WTC11 (cell line): Measurements from ENCODE around the gene TAF3. TPM values are rescaled to one million over a fixed set of nuclear protein-coding genes. Genes with fewer than 3 reads are reported as not detected.

Source experiments
- ATAC-seq: fragments of 200-7000 bp; cut with Tn5 transposase; 2 replicates; pipeline ENCODE4 v1.10.0; 2021; ENCODE audit warnings: mild to moderate bottlenecking, moderate library complexity
- CTCF ChIA-PET: fragments of 300-600 bp; sonication (Branson Sonifier 250); formaldehyde crosslinking; loops from one replicate; lab custom pipeline; 2021; ENCODE audit warnings: antibody characterized with exemption; lab: Charles Lee
- POLR2A ChIA-PET: fragments of 350-600 bp; sonication (Branson Sonifier 250); formaldehyde crosslinking; loops from one replicate; lab custom pipeline; 2021; ENCODE audit warnings: antibody characterized with exemption; lab: Charles Lee
- DNase-seq: peaks from one replicate; pipeline ENCODE4 v3.0.0; 2021; ENCODE audit warnings: low spot score
- H3K27ac Mint-ChIP-seq: 2 replicates; pipeline ENCODE4 v1.8.0; 2021; ENCODE audit warnings: mixed read lengths
- H3K27me3 Mint-ChIP-seq: 2 replicates; pipeline ENCODE4 v1.8.0; 2021; ENCODE audit warnings: low read depth, mild to moderate bottlenecking, moderate library complexity, mixed read lengths
- H3K36me3 Mint-ChIP-seq: 2 replicates; pipeline ENCODE4 v1.8.0; 2021; ENCODE audit warnings: mixed read lengths
- H3K4me1 Mint-ChIP-seq: 2 replicates; pipeline ENCODE4 v1.8.0; 2022; ENCODE audit warnings: mixed read lengths
- H3K4me3 Mint-ChIP-seq: 2 replicates; pipeline ENCODE4 v1.8.0; 2021; ENCODE audit warnings: mild to moderate bottlenecking, moderate library complexity, mixed read lengths
- H3K9me3 Mint-ChIP-seq: 2 replicates; pipeline ENCODE4 v1.8.0; 2021; ENCODE audit warnings: mixed read lengths
- ELF4 ChIP-seq: sonication (generic); formaldehyde crosslinking; IDR thresholded peaks from 2 replicates; pipeline ENCODE4 v1.8.1; 2022; ENCODE audit warnings: low read depth, mild to moderate bottlenecking, moderate library complexity, missing genetic modification reagents
- FOXP1 ChIP-seq: sonication (generic); formaldehyde crosslinking; IDR thresholded peaks from 2 replicates; pipeline ENCODE4 v1.8.0; 2022; ENCODE audit warnings: missing genetic modification reagents, mild to moderate bottlenecking, moderate library complexity, borderline replicate concordance
- KAT7 ChIP-seq: sonication (generic); formaldehyde crosslinking; IDR thresholded peaks from 2 replicates; pipeline ENCODE4 v1.8.1; 2023; ENCODE audit warnings: missing genetic modification reagents, mild to moderate bottlenecking, borderline replicate concordance
- NFE2L1 ChIP-seq: sonication (generic); formaldehyde crosslinking; IDR thresholded peaks from 2 replicates; pipeline ENCODE4 v1.8.1; 2023; ENCODE audit warnings: missing genetic modification reagents
- PRRX2 ChIP-seq: fragments of 250-450 bp; sonication (Bioruptor Pico); IDR thresholded peaks from 2 replicates; pipeline ENCODE4 v1.8.0; 2021; ENCODE audit warnings: mild to moderate bottlenecking
- RELA ChIP-seq: sonication (generic); formaldehyde crosslinking; IDR thresholded peaks from 2 replicates; pipeline ENCODE4 v1.8.1; 2022; ENCODE audit warnings: missing genetic modification reagents, mild to moderate bottlenecking, borderline replicate concordance
- RORB ChIP-seq: fragments of 250-450 bp; sonication (Bioruptor Pico); IDR thresholded peaks from 2 replicates; pipeline ENCODE4 v1.9.0; 2021; ENCODE audit warnings: mild to moderate bottlenecking
- SOX15 ChIP-seq: fragments of 250-450 bp; sonication (Bioruptor Pico); IDR thresholded peaks from 2 replicates; pipeline ENCODE4 v1.9.0; 2021; ENCODE audit warnings: mild to moderate bottlenecking
- USF1 ChIP-seq: sonication (generic); formaldehyde crosslinking; IDR thresholded peaks from 2 replicates; pipeline ENCODE4 v1.8.0; 2022; ENCODE audit warnings: mild to moderate bottlenecking, missing genetic modification reagents
- USF2 ChIP-seq: sonication (generic); formaldehyde crosslinking; IDR thresholded peaks from 2 replicates; pipeline ENCODE4 v1.8.1; 2023; ENCODE audit warnings: mild to moderate bottlenecking, missing genetic modification reagents, moderate library complexity
- ZBTB43 ChIP-seq: sonication (generic); formaldehyde crosslinking; IDR thresholded peaks from 2 replicates; pipeline ENCODE4 v1.8.1; 2023; ENCODE audit warnings: mild to moderate bottlenecking, missing genetic modification reagents
- ZNF219 ChIP-seq: sonication (generic); formaldehyde crosslinking; IDR thresholded peaks from 2 replicates; pipeline ENCODE4 v1.8.0; 2023; ENCODE audit warnings: missing genetic modification reagents, mild to moderate bottlenecking, borderline replicate concordance
- ZNF232 ChIP-seq: sonication (generic); formaldehyde crosslinking; IDR thresholded peaks from 2 replicates; pipeline ENCODE4 v1.8.0; 2022; ENCODE audit warnings: mild to moderate bottlenecking, missing genetic modification reagents
- ZNF263 ChIP-seq: sonication (generic); formaldehyde crosslinking; IDR thresholded peaks from 2 replicates; pipeline ENCODE4 v1.8.1; 2022; ENCODE audit warnings: low read depth, mild to moderate bottlenecking, moderate library complexity, missing genetic modification reagents
- ZNF396 ChIP-seq: fragments of 250-450 bp; sonication (Bioruptor Pico); IDR thresholded peaks from 2 replicates; pipeline ENCODE4 v1.8.0; 2021; ENCODE audit warnings: mild to moderate bottlenecking, moderate library complexity, borderline replicate concordance
- total RNA-seq: library from RNA; stranded (reverse); gene quantifications from 3 replicates; pipeline ENCODE4 v1.2.3, GENCODE V29; 2021
- TF ChIP-seq, protein P1 (sequence below): sonication (generic); formaldehyde crosslinking; conservative IDR thresholded peaks from 2 replicates; pipeline ENCODE4 v1.8.1; 2023; ENCODE audit warnings: mild to moderate bottlenecking, low read depth, missing genetic modification reagents, moderate library complexity
- TF ChIP-seq, protein P2 (sequence below): fragments of 250-450 bp; sonication (Bioruptor Pico); IDR thresholded peaks from 2 replicates; pipeline ENCODE4 v1.9.0; 2021; ENCODE audit warnings: mild to moderate bottlenecking, borderline replicate concordance
- TF ChIP-seq, protein P3 (sequence below): fragments of 250-450 bp; sonication (Bioruptor Pico); IDR thresholded peaks from 2 replicates; pipeline ENCODE4 v1.9.0; 2021; ENCODE audit warnings: mild to moderate bottlenecking
- TF ChIP-seq, protein P4 (sequence below): sonication (generic); formaldehyde crosslinking; IDR thresholded peaks from 2 replicates; pipeline ENCODE4 v1.8.1; 2023; ENCODE audit warnings: mild to moderate bottlenecking, missing genetic modification reagents
- TF ChIP-seq, protein P5 (sequence below): fragments of 250-450 bp; sonication (Bioruptor Pico); IDR thresholded peaks from 2 replicates; pipeline ENCODE4 v1.9.0; 2021; ENCODE audit warnings: moderate library complexity, mild to moderate bottlenecking, inconsistent platforms, borderline replicate concordance

The TAF3 gene
- total RNA-seq, 1 experiment from 2014 or later: 8.9 TPM

DNA sequence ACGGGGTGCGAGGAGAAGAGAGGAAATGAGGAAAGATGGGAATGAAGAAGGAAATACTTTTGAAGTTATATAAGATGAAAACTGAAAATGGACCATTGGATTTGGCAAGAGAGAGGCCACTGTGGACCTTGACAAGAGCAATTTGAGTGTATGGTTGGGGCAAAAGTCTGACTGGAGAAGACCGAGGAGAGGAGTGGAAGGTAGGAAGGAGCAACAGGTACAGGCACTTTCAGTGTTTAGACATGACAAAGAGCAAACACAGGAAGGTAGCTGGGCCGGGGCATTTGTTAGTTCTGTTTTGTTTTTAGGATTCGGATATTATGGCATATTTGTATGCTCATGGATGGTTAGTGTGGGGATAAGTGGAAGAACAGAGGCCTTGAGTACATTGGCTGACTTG lies 99.4 kb downstream of the TAF3 start:
- Mint-ChIP-seq H3K36me3 (no peaks in the 10 kb centered on the region), H3K4me1 (peaks cover 18% of the 10 kb centered on the region), H3K4me3 (no peak overlapping the region), H3K27ac (no peak overlapping the region), H3K27me3 (no peaks in the 10 kb centered on the region), H3K9me3 (no peaks in the 10 kb centered on the region)
- TF ChIP-seq, protein P1, sequence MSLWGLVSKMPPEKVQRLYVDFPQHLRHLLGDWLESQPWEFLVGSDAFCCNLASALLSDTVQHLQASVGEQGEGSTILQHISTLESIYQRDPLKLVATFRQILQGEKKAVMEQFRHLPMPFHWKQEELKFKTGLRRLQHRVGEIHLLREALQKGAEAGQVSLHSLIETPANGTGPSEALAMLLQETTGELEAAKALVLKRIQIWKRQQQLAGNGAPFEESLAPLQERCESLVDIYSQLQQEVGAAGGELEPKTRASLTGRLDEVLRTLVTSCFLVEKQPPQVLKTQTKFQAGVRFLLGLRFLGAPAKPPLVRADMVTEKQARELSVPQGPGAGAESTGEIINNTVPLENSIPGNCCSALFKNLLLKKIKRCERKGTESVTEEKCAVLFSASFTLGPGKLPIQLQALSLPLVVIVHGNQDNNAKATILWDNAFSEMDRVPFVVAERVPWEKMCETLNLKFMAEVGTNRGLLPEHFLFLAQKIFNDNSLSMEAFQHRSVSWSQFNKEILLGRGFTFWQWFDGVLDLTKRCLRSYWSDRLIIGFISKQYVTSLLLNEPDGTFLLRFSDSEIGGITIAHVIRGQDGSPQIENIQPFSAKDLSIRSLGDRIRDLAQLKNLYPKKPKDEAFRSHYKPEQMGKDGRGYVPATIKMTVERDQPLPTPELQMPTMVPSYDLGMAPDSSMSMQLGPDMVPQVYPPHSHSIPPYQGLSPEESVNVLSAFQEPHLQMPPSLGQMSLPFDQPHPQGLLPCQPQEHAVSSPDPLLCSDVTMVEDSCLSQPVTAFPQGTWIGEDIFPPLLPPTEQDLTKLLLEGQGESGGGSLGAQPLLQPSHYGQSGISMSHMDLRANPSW (CRISPR knock-in tag): no peak
- TF ChIP-seq ZBTB43 (CRISPR knock-in tag): no peak
- TF ChIP-seq SOX15 (CRISPR knock-in tag): no peak
- TF ChIP-seq, protein P2, sequence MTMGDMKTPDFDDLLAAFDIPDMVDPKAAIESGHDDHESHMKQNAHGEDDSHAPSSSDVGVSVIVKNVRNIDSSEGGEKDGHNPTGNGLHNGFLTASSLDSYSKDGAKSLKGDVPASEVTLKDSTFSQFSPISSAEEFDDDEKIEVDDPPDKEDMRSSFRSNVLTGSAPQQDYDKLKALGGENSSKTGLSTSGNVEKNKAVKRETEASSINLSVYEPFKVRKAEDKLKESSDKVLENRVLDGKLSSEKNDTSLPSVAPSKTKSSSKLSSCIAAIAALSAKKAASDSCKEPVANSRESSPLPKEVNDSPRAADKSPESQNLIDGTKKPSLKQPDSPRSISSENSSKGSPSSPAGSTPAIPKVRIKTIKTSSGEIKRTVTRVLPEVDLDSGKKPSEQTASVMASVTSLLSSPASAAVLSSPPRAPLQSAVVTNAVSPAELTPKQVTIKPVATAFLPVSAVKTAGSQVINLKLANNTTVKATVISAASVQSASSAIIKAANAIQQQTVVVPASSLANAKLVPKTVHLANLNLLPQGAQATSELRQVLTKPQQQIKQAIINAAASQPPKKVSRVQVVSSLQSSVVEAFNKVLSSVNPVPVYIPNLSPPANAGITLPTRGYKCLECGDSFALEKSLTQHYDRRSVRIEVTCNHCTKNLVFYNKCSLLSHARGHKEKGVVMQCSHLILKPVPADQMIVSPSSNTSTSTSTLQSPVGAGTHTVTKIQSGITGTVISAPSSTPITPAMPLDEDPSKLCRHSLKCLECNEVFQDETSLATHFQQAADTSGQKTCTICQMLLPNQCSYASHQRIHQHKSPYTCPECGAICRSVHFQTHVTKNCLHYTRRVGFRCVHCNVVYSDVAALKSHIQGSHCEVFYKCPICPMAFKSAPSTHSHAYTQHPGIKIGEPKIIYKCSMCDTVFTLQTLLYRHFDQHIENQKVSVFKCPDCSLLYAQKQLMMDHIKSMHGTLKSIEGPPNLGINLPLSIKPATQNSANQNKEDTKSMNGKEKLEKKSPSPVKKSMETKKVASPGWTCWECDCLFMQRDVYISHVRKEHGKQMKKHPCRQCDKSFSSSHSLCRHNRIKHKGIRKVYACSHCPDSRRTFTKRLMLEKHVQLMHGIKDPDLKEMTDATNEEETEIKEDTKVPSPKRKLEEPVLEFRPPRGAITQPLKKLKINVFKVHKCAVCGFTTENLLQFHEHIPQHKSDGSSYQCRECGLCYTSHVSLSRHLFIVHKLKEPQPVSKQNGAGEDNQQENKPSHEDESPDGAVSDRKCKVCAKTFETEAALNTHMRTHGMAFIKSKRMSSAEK (CRISPR knock-in tag): no peak
- TF ChIP-seq, protein P3, sequence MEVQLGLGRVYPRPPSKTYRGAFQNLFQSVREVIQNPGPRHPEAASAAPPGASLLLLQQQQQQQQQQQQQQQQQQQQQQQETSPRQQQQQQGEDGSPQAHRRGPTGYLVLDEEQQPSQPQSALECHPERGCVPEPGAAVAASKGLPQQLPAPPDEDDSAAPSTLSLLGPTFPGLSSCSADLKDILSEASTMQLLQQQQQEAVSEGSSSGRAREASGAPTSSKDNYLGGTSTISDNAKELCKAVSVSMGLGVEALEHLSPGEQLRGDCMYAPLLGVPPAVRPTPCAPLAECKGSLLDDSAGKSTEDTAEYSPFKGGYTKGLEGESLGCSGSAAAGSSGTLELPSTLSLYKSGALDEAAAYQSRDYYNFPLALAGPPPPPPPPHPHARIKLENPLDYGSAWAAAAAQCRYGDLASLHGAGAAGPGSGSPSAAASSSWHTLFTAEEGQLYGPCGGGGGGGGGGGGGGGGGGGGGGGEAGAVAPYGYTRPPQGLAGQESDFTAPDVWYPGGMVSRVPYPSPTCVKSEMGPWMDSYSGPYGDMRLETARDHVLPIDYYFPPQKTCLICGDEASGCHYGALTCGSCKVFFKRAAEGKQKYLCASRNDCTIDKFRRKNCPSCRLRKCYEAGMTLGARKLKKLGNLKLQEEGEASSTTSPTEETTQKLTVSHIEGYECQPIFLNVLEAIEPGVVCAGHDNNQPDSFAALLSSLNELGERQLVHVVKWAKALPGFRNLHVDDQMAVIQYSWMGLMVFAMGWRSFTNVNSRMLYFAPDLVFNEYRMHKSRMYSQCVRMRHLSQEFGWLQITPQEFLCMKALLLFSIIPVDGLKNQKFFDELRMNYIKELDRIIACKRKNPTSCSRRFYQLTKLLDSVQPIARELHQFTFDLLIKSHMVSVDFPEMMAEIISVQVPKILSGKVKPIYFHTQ: no peak
- no peak for TF ChIP-seq ZNF396
- TF ChIP-seq KAT7: no peak
- TF ChIP-seq PRRX2 (CRISPR knock-in tag): no peak
- no peak for TF ChIP-seq FOXP1 (CRISPR knock-in tag)
- TF ChIP-seq, protein P4, sequence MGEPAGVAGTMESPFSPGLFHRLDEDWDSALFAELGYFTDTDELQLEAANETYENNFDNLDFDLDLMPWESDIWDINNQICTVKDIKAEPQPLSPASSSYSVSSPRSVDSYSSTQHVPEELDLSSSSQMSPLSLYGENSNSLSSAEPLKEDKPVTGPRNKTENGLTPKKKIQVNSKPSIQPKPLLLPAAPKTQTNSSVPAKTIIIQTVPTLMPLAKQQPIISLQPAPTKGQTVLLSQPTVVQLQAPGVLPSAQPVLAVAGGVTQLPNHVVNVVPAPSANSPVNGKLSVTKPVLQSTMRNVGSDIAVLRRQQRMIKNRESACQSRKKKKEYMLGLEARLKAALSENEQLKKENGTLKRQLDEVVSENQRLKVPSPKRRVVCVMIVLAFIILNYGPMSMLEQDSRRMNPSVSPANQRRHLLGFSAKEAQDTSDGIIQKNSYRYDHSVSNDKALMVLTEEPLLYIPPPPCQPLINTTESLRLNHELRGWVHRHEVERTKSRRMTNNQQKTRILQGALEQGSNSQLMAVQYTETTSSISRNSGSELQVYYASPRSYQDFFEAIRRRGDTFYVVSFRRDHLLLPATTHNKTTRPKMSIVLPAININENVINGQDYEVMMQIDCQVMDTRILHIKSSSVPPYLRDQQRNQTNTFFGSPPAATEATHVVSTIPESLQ (CRISPR knock-in tag): no peak
- ATAC-seq (no peak), DNase-seq (no peak)
- CTCF ChIA-PET: interaction anchor here (0.6 kb wide), 1 partner anchor 317 kb away, joined by 3 read pairs; no protein-coding TSS in a partner anchor
- POLR2A ChIA-PET: no interaction called here

DNA sequence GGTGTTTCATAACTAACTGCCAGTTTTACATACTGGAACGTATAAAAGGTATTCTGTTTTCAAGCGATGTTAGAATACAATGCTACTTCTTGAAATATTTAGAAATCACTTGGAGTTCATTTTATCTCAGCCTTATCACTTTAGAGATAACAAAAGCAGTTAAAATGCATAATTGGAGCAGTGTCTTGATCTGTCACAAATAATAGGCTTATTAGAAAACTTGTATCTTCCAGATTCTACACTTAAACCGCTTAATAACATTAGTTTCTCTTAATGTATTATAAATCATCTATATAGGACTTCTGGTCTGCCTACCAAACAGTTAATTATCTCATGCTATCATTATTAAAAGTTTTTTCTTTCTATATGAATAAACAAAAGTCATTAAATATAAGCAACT lies 104.4 kb downstream of the TAF3 start:
- no peaks in the 10 kb centered on the region for H3K27me3 Mint-ChIP-seq
- CTCF ChIA-PET: no interaction called here

More for the DNA sequence above, 104.4 kb downstream of the TAF3 start:
- H3K4me1 Mint-ChIP-seq: peaks cover 9% of the 10 kb centered on the region
- POLR2A ChIA-PET: no interaction called here
- no peak for TF ChIP-seq RELA
- TF ChIP-seq, protein P5, sequence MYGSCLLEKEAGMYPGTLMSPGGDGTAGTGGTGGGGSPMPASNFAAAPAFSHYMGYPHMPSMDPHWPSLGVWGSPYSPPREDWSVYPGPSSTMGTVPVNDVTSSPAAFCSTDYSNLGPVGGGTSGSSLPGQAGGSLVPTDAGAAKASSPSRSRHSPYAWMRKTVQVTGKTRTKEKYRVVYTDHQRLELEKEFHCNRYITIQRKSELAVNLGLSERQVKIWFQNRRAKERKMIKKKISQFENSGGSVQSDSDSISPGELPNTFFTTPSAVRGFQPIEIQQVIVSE (CRISPR knock-in tag): no peak
- TF ChIP-seq ZNF263 (CRISPR knock-in tag): no peak
- no peak for TF ChIP-seq NFE2L1 (CRISPR knock-in tag)
- TF ChIP-seq ELF4 (CRISPR knock-in tag): no peak
- no peak for TF ChIP-seq USF1 (CRISPR knock-in tag)
- no peak for TF ChIP-seq ZNF232 (CRISPR knock-in tag)
- TF ChIP-seq RORB: no peak
- no peak for TF ChIP-seq ZNF219 (CRISPR knock-in tag)
- no peak for TF ChIP-seq USF2 (CRISPR knock-in tag)
- TF ChIP-seq, all 79 proteins: peak for 0
- Mint-ChIP-seq H3K4me3 (no peak overlapping the region), H3K27ac (no peak overlapping the region), H3K9me3 (no peaks in the 10 kb centered on the region), H3K36me3 (no peaks in the 10 kb centered on the region)
- no peak for ATAC-seq
- no peak for DNase-seq
